ENCODE measurements around the gene ZFAND4. TPM values are rescaled to one million over a fixed set of nuclear protein-coding genes. Genes with fewer than 3 reads are reported as not detected.
"Not testable (repeated sequence)": the region's sequence is repeated elsewhere in the genome, so short reads cannot be mapped to it uniquely, and the experiment has no call there.

Gene ZFAND4
- total RNA-seq, 1 donor from 2014 or later = 21.9 TPM

DNA sequence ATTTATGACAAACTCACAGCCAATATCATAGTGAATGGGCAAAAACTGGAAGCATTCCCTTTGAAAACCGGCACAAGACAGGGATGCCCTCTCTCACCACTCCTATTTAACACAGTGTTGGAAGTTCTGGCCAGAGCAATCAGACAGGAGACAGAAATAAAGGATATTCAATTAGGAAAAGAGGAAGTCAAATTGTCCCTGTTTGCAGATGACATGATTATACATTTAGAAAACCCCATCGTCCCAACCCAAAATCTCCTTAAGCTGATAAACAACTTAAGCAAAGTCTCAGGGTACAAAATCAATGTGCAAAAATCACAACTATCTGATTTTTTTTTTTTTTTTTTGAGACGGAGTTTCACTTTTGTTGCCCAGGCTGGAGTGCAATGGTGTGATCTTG is 2.7 kb downstream of the ZFAND4 start:
- H3K4me3 ChIP-seq (ENCODE audit: low read length in 3 of 3); H3K27me3 ChIP-seq (ENCODE audit: control insufficient read depth in 3 of 3, insufficient read depth in 3 of 3, low read length in 3 of 3); H3K36me3 ChIP-seq (ENCODE audit: control insufficient read depth in 3 of 3, insufficient read depth in 3 of 3, low read length in 3 of 3); H3K9ac ChIP-seq (ENCODE audit: low read depth in 1 of 3, low read length in 3 of 3); H3K9me3 ChIP-seq (ENCODE audit: control insufficient read depth in 3 of 3, low read length in 3 of 3); H3K27ac ChIP-seq (ENCODE audit: low read depth, low read length): not testable (repeated sequence)
- peaks cover 5 to 10% (median 9%) of the 10 kb centered on the region in 3 donors for H3K4me1 ChIP-seq (ENCODE audit: control insufficient read depth in 3 of 3, insufficient read depth in 3 of 3, low read length in 3 of 3)

DNA sequence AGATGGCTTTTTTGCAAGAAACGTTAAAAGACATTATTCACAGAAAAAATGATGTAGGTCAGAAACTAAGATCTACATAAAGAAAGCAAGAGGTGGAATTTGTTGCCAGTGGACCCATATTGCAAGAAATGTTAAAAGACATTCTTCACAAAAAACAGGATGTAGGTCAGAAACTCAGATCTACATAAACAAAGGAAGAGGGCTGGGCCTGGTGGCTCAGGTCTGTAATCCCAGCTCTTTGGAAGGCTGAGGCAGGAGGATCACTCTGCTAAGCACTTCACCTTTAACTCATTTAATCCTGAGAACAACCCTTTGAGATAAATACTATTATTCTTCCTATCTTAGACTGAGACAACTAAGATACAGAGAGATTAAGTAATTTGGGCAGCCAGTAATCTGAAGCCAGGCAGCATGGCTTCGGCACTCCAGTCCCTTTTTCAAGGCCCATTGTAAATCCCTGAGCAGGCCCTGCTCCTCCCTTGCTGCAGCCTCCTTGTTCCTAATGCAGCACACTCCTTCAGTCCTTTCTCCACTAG is 11.6 kb downstream of the ZFAND4 start:
- Histone ChIP-seq H3K4me1 (ENCODE audit: control insufficient read depth in 3 of 3, insufficient read depth in 3 of 3, low read length in 3 of 3) (no peaks in the 10 kb centered on the region), H3K36me3 (ENCODE audit: control insufficient read depth in 3 of 3, insufficient read depth in 3 of 3, low read length in 3 of 3) (peaks cover 0 to 12% (median 0%) of the 10 kb centered on the region in 3 donors), H3K9ac (ENCODE audit: low read depth in 1 of 3, low read length in 3 of 3) (no peak overlapping the region), H3K4me3 (ENCODE audit: low read length in 3 of 3) (no peak overlapping the region), H3K27me3 (ENCODE audit: control insufficient read depth in 3 of 3, insufficient read depth in 3 of 3, low read length in 3 of 3) (no peaks in the 10 kb centered on the region), H3K27ac (ENCODE audit: low read depth, low read length) (no peak overlapping the region), H3K9me3 (ENCODE audit: control insufficient read depth in 3 of 3, low read length in 3 of 3) (no peaks in the 10 kb centered on the region)

DNA sequence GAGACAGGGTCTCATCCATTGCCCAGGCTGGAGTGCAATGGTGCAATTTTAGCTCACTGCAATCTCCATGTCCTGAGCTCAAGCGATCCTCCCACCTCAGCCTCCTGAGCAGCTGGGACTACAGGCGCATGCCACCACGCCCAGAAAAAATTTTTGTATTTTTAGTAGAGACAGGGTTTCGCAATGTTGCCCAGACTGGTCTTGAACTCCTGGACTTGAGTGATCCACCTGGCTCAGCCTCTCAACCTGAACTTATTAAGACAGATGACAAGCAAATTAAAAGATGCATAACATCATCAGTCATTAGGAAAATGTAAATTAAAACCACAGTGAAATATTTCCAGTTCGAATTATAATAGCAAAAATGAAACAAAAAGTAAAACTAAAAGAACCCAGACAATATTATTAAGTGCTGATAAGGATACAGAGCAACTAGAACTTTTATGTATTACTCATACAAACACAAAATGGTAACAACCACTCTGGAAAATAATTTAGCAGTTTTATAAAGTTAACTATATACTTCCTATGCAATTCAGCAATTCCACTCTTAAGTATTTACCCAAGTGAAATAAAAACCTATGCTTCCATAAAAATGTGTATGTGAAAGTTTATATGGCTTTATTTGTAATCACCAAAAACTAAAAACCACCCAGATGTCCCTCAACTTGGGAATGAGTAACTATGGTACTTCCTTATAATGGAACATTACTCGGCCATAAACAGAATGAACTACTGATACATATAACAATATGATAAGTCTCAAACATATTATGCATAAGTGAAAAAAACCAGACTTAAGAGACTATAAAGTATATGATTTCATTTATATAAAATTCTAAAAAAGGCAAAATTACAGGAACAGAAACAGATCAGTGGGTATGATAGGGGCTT is 15.3 kb downstream of the ZFAND4 start:
- peaks cover 0 to 12% (median 0%) of the 10 kb centered on the region in 3 donors for H3K36me3 ChIP-seq (ENCODE audit: control insufficient read depth in 3 of 3, insufficient read depth in 3 of 3, low read length in 3 of 3)
- H3K4me1 ChIP-seq (ENCODE audit: control insufficient read depth in 3 of 3, insufficient read depth in 3 of 3, low read length in 3 of 3) = no peaks in the 10 kb centered on the region
- H3K4me3 ChIP-seq (ENCODE audit: low read length in 3 of 3) = no peak overlapping the region
- no peak overlapping the region for H3K9ac ChIP-seq (ENCODE audit: low read depth in 1 of 3, low read length in 3 of 3)
- no peak overlapping the region for H3K27ac ChIP-seq (ENCODE audit: low read depth, low read length)
- no peaks in the 10 kb centered on the region for H3K27me3 ChIP-seq (ENCODE audit: control insufficient read depth in 3 of 3, insufficient read depth in 3 of 3, low read length in 3 of 3)
- no peaks in the 10 kb centered on the region for H3K9me3 ChIP-seq (ENCODE audit: control insufficient read depth in 3 of 3, low read length in 3 of 3)

DNA sequence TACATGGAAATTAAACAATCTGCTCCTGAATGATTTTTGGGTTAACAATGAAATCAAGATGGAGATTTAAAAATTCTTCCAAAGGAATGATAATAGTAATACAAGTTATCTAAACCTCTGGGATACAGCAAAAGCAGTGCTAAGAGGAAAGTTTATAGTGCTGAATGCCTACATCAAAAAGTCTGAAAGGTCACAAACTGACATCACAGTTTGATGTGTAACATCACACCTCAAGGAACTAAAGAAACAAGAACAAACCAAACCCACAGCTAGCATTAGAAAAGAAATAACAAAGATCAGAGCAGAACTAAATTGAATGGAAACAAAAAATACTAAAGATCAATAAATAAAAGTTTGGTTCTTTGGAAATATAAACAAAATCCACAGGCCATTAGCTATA is 17.4 kb downstream of the ZFAND4 start:
- Histone ChIP-seq H3K9ac (ENCODE audit: low read depth in 1 of 3, low read length in 3 of 3) (no peak overlapping the region), H3K9me3 (ENCODE audit: control insufficient read depth in 3 of 3, low read length in 3 of 3) (no peaks in the 10 kb centered on the region), H3K4me1 (ENCODE audit: control insufficient read depth in 3 of 3, insufficient read depth in 3 of 3, low read length in 3 of 3) (no peaks in the 10 kb centered on the region), H3K27me3 (ENCODE audit: control insufficient read depth in 3 of 3, insufficient read depth in 3 of 3, low read length in 3 of 3) (no peaks in the 10 kb centered on the region), H3K4me3 (ENCODE audit: low read length in 3 of 3) (no peak overlapping the region), H3K27ac (ENCODE audit: low read depth, low read length) (no peak overlapping the region), H3K36me3 (ENCODE audit: control insufficient read depth in 3 of 3, insufficient read depth in 3 of 3, low read length in 3 of 3) (peaks cover 0 to 6% (median 0%) of the 10 kb centered on the region in 3 donors)

DNA sequence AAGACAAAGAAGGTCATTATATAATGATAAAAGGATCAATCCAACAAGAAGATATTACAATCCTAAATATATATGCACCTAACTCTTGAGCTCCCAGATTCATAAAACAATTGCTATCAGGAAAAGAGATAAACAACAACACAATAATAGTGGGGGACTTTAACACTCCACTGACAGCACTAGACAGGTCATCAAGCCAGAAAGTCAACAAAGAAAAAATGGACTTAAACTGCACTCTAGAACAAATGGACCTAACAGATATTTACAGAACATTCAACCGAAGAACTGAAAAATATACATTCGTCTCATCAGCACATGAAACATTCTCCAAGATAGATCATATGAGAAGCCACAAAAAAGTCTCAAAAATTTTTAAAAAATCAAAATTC is 17.8 kb downstream of the ZFAND4 start:
- H3K9ac ChIP-seq (ENCODE audit: low read depth in 1 of 3, low read length in 3 of 3); H3K4me1 ChIP-seq (ENCODE audit: control insufficient read depth in 3 of 3, insufficient read depth in 3 of 3, low read length in 3 of 3); H3K9me3 ChIP-seq (ENCODE audit: control insufficient read depth in 3 of 3, low read length in 3 of 3); H3K27me3 ChIP-seq (ENCODE audit: control insufficient read depth in 3 of 3, insufficient read depth in 3 of 3, low read length in 3 of 3); H3K36me3 ChIP-seq (ENCODE audit: control insufficient read depth in 3 of 3, insufficient read depth in 3 of 3, low read length in 3 of 3); H3K27ac ChIP-seq (ENCODE audit: low read depth, low read length); H3K4me3 ChIP-seq (ENCODE audit: low read length in 3 of 3): not testable (repeated sequence)

DNA sequence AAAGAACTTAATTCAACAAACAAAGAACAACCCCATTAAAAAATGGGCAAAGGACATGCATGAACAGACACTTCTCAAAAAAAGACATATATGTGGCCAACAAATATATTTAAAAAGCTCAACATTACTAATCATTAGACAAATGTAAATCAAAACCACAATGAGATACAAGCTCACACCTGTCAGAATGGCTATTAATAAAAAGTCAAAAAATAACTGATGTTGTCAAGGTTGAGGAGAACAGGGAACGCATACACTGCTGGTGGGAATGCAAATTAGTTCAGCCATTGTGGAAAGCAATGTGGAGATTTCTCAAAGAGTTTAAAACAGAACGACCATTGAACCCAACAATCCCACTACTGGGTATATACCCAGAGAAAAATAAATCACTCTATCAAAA is 19.1 kb downstream of the ZFAND4 start:
- H3K9me3 ChIP-seq (ENCODE audit: control insufficient read depth in 3 of 3, low read length in 3 of 3) = no peaks in the 10 kb centered on the region
- H3K4me1 ChIP-seq (ENCODE audit: control insufficient read depth in 3 of 3, insufficient read depth in 3 of 3, low read length in 3 of 3) = no peaks in the 10 kb centered on the region
- no peak overlapping the region for H3K4me3 ChIP-seq (ENCODE audit: low read length in 3 of 3)
- H3K9ac ChIP-seq (ENCODE audit: low read depth in 1 of 3, low read length in 3 of 3) = no peak overlapping the region
- peaks cover 0 to 4% (median 0%) of the 10 kb centered on the region in 3 donors for H3K36me3 ChIP-seq (ENCODE audit: control insufficient read depth in 3 of 3, insufficient read depth in 3 of 3, low read length in 3 of 3)
- no peaks in the 10 kb centered on the region for H3K27me3 ChIP-seq (ENCODE audit: control insufficient read depth in 3 of 3, insufficient read depth in 3 of 3, low read length in 3 of 3)
- no peak overlapping the region for H3K27ac ChIP-seq (ENCODE audit: low read depth, low read length)

DNA sequence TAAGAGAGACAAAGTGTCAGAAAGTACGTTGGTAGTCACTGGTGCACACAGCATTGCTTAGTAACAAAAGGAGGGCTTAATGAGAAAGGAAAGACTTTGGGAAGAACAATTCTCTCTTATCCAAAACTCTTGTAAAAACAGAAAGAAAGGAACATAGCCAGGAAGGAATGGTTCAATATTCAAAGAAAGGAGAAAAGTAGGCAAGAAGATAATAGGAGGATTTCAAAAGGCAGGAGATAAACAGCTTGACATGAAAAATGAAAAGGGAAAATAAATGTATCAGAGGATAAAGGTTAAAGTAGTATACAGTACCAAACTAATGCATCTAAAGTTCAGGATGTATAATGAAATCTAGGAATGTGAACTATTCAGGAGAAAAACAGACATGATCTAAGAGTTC is 20.1 kb downstream of the ZFAND4 start:
- Histone ChIP-seq H3K4me1 (ENCODE audit: control insufficient read depth in 3 of 3, insufficient read depth in 3 of 3, low read length in 3 of 3) (no peaks in the 10 kb centered on the region), H3K27me3 (ENCODE audit: control insufficient read depth in 3 of 3, insufficient read depth in 3 of 3, low read length in 3 of 3) (no peaks in the 10 kb centered on the region), H3K9ac (ENCODE audit: low read depth in 1 of 3, low read length in 3 of 3) (no peak overlapping the region), H3K4me3 (ENCODE audit: low read length in 3 of 3) (no peak overlapping the region), H3K36me3 (ENCODE audit: control insufficient read depth in 3 of 3, insufficient read depth in 3 of 3, low read length in 3 of 3) (peaks cover 0 to 6% (median 0%) of the 10 kb centered on the region in 3 donors), H3K9me3 (ENCODE audit: control insufficient read depth in 3 of 3, low read length in 3 of 3) (no peaks in the 10 kb centered on the region), H3K27ac (ENCODE audit: low read depth, low read length) (no peak overlapping the region)

DNA sequence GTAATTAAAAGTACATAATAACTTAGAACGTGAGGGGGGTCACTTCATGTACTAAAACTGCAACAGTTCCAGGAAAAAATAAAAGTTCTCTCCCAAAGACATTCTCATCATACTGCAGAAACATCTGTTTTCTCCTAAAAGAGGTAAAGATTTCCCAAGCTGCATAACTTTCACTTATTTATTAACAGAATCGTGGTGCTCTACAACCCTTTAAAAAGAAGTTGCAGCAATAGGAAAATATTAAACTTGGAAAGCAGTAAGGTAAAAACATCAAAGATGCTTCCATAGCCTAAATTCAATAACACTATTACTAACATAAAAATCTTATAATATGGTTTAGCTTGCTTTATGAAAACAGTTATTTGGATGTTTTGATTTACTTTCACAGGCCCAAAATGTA is 23.3 kb downstream of the ZFAND4 start:
- Histone ChIP-seq H3K27me3 (ENCODE audit: control insufficient read depth in 3 of 3, insufficient read depth in 3 of 3, low read length in 3 of 3) (no peaks in the 10 kb centered on the region), H3K9ac (ENCODE audit: low read depth in 1 of 3, low read length in 3 of 3) (no peak overlapping the region), H3K36me3 (ENCODE audit: control insufficient read depth in 3 of 3, insufficient read depth in 3 of 3, low read length in 3 of 3) (peaks cover 0 to 6% (median 0%) of the 10 kb centered on the region in 3 donors), H3K4me3 (ENCODE audit: low read length in 3 of 3) (no peak overlapping the region), H3K4me1 (ENCODE audit: control insufficient read depth in 3 of 3, insufficient read depth in 3 of 3, low read length in 3 of 3) (peaks cover 0 to 7% (median 0%) of the 10 kb centered on the region in 3 donors), H3K27ac (ENCODE audit: low read depth, low read length) (no peak overlapping the region), H3K9me3 (ENCODE audit: control insufficient read depth in 3 of 3, low read length in 3 of 3) (no peaks in the 10 kb centered on the region)

DNA sequence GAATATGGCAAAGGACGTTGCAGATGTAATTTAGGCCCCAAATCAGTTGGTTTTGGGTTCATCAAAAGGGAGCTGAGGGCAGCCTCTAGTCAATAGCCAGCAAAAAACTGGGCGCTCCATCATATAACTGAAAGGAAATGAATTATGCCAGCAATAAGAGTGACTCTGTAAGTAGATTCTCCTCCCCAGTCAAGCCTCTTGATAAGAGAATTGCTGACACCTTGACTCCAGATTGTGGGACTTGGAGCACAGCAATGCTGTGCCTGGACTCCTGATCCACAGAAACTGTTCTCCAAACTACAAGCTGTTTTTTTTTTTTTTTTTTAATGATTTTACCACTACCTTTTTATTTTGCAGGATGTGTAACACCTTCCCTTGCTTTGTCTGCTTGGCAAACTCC is 25.5 kb downstream of the ZFAND4 start:
- Histone ChIP-seq H3K36me3 (ENCODE audit: control insufficient read depth in 3 of 3, insufficient read depth in 3 of 3, low read length in 3 of 3) (peaks cover 0 to 6% (median 0%) of the 10 kb centered on the region in 3 donors), H3K9ac (ENCODE audit: low read depth in 1 of 3, low read length in 3 of 3) (no peak overlapping the region), H3K9me3 (ENCODE audit: control insufficient read depth in 3 of 3, low read length in 3 of 3) (no peaks in the 10 kb centered on the region), H3K27ac (ENCODE audit: low read depth, low read length) (peak overlapping the region; percentile 26), H3K4me3 (ENCODE audit: low read length in 3 of 3) (no peak overlapping the region), H3K4me1 (ENCODE audit: control insufficient read depth in 3 of 3, insufficient read depth in 3 of 3, low read length in 3 of 3) (peaks cover 0 to 7% (median 0%) of the 10 kb centered on the region in 3 donors), H3K27me3 (ENCODE audit: control insufficient read depth in 3 of 3, insufficient read depth in 3 of 3, low read length in 3 of 3) (no peaks in the 10 kb centered on the region)

DNA sequence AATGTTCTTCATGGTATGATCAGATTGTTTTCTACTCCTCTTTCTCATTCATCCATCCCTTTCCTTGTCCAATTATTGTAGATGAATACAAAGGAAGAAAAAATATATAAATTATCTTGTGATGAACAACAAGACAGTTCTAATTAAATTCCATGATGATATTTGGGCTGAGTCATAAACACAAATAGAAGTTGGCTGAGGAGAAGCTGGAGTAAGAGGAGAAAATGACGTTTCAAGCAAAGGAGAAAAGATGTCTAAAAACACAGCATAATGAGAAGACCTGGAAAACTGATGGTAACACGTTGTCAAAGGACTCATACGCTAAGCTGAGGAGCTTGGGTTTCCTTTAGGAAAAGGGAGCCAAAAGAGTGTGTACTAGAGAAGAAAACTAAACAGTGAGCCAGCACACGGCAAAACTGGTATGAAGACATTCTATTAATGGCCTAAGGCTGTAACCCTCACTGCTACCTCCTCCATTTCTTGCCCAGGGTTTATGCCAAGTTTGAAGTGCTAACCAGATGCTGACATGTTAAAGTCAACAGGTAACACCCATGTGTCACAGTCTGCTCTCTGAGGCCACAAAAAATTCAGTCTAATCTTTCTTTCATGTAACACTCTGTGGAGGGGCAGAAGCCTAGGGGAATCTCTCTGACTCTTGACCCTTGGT is 26.1 kb downstream of the ZFAND4 start:
- H3K9me3 ChIP-seq (ENCODE audit: control insufficient read depth in 3 of 3, low read length in 3 of 3) = no peaks in the 10 kb centered on the region
- H3K4me1 ChIP-seq (ENCODE audit: control insufficient read depth in 3 of 3, insufficient read depth in 3 of 3, low read length in 3 of 3) = peaks cover 0 to 7% (median 0%) of the 10 kb centered on the region in 3 donors
- peak overlapping the region; percentile 26 for H3K27ac ChIP-seq (ENCODE audit: low read depth, low read length)
- H3K9ac ChIP-seq (ENCODE audit: low read depth in 1 of 3, low read length in 3 of 3) = no peak overlapping the region
- no peaks in the 10 kb centered on the region for H3K27me3 ChIP-seq (ENCODE audit: control insufficient read depth in 3 of 3, insufficient read depth in 3 of 3, low read length in 3 of 3)
- no peak overlapping the region for H3K4me3 ChIP-seq (ENCODE audit: low read length in 3 of 3)
- peaks cover 0 to 6% (median 0%) of the 10 kb centered on the region in 3 donors for H3K36me3 ChIP-seq (ENCODE audit: control insufficient read depth in 3 of 3, insufficient read depth in 3 of 3, low read length in 3 of 3)

All from skeletal muscle tissue (tissue), 4 donors.